PFSK-1 (cell line): ENCODE results near the gene SAMD10.

Experiments used
- FOXP2 ChIP-seq: optimal IDR thresholded peaks from 2 replicates; pipeline ENCODE3; 2011; ENCODE audit warnings: borderline replicate concordance, control low read depth, inconsistent platforms; ENCODE audit not compliant: insufficient read depth; ENCODE audit errors: extremely low read length, extremely low read depth
- POLR2AphosphoS5 ChIP-seq: IDR thresholded peaks from 2 replicates; pipeline ENCODE4 v1.6.1; 2012; ENCODE audit warnings: low read depth, mild to moderate bottlenecking, control low read depth, low read length, moderate library complexity
- SIN3A ChIP-seq: IDR thresholded peaks from 2 replicates; pipeline ENCODE4 v1.6.1; 2012; ENCODE audit warnings: mild to moderate bottlenecking, low read length, moderate library complexity, borderline replicate concordance; ENCODE audit not compliant: insufficient read depth
- TAF1 ChIP-seq: IDR thresholded peaks from 2 replicates; pipeline ENCODE4 v1.6.1; 2012; ENCODE audit warnings: low read length, control low read depth, borderline replicate concordance; ENCODE audit not compliant: insufficient read depth
- TF ChIP-seq, protein P1 (sequence below), 2 experiments: IDR thresholded peaks; 2 replicates each; pipeline versions ENCODE4 v1.6.1 to v1.8.0; 2011 to 2012; ENCODE audit warnings: low read depth in 2 of 2, low read length in 2 of 2, control low read depth in 1 of 2, inconsistent platforms in 1 of 2, mild to moderate bottlenecking in 1 of 2, moderate library complexity in 1 of 2; ENCODE audit not compliant: insufficient read depth in 1 of 2

Gene SAMD10

DNA sequence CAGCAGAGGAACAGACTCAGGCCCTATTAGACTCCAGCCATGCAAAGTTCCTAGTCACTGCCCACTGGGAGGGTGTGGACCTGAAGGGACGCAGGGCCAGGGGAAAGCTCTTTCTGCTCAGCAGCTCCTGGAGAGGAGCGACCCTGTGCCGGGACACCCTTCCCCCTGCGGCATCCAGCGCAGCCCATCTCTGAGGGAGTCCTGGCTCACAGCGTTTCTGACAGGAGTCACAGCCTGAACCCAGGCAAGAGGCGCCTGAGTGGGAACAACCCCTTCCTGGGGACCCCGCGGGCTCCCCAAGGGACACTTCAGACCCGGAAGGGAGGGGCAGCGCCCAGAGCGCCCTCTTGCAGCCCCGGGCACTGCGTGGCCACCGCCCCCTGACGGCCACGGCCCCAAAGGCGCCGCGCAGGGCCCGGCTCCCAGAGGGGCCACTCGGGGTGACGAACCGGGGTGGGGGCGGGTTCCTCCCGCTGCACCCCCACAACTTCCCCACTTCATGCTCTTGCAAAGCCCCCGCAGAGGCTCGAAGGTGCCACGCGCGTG lies 24.1 kb downstream of the SAMD10 start:
- TF ChIP-seq, protein P1, sequence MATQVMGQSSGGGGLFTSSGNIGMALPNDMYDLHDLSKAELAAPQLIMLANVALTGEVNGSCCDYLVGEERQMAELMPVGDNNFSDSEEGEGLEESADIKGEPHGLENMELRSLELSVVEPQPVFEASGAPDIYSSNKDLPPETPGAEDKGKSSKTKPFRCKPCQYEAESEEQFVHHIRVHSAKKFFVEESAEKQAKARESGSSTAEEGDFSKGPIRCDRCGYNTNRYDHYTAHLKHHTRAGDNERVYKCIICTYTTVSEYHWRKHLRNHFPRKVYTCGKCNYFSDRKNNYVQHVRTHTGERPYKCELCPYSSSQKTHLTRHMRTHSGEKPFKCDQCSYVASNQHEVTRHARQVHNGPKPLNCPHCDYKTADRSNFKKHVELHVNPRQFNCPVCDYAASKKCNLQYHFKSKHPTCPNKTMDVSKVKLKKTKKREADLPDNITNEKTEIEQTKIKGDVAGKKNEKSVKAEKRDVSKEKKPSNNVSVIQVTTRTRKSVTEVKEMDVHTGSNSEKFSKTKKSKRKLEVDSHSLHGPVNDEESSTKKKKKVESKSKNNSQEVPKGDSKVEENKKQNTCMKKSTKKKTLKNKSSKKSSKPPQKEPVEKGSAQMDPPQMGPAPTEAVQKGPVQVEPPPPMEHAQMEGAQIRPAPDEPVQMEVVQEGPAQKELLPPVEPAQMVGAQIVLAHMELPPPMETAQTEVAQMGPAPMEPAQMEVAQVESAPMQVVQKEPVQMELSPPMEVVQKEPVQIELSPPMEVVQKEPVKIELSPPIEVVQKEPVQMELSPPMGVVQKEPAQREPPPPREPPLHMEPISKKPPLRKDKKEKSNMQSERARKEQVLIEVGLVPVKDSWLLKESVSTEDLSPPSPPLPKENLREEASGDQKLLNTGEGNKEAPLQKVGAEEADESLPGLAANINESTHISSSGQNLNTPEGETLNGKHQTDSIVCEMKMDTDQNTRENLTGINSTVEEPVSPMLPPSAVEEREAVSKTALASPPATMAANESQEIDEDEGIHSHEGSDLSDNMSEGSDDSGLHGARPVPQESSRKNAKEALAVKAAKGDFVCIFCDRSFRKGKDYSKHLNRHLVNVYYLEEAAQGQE (IDR thresholded peaks at IDR 0.05; ENCODE audit: insufficient read depth in 1 of 2, low read depth in 2 of 2, low read length in 2 of 2): no peak
- TF ChIP-seq POLR2AphosphoS5: no peak
- no peak for TF ChIP-seq FOXP2
- TF ChIP-seq SIN3A: no peak
- no peak for TF ChIP-seq TAF1

GRCh38 chr20:63953764-63954429 lies 25.5 kb downstream of the SAMD10 start:
- TF ChIP-seq TAF1 (no peak), POLR2AphosphoS5 (no peak), SIN3A (no peak), FOXP2 (no peak)
- TF ChIP-seq, protein P1 (IDR thresholded peaks at IDR 0.05; ENCODE audit: insufficient read depth in 1 of 2, low read depth in 2 of 2, low read length in 2 of 2): no peak

- TF ChIP-seq POLR2AphosphoS5 (no peak), FOXP2 (no peak), SIN3A (no peak), TAF1 (no peak)
- TF ChIP-seq, protein P1 (IDR thresholded peaks at IDR 0.05; ENCODE audit: insufficient read depth in 1 of 2, low read depth in 2 of 2, low read length in 2 of 2): no peak
These were observed 26.7 kb downstream of the SAMD10 start for GRCh38 chr20:63952769-63953168.

GRCh38 chr20:63952210-63952535 lies 27.3 kb downstream of the SAMD10 start:
- TF ChIP-seq FOXP2: no peak
- TF ChIP-seq SIN3A: no peak
- TF ChIP-seq POLR2AphosphoS5: no peak
- TF ChIP-seq, protein P1 (IDR thresholded peaks at IDR 0.05; ENCODE audit: insufficient read depth in 1 of 2, low read depth in 2 of 2, low read length in 2 of 2): no peak
- TF ChIP-seq TAF1: no peak
